GM10266 (cell line): ENCODE data around the gene TNS3.

Experiments
- DNase-seq: peaks from one replicate; pipeline ENCODE4 v3.0.0; 2012; ENCODE audit errors: extremely low spot score
- CTCF ChIP-seq: IDR thresholded peaks from 2 replicates; pipeline ENCODE4 v1.5.1; 2012; ENCODE audit warnings: mild to moderate bottlenecking, low read depth; ENCODE audit not compliant: control insufficient read depth, insufficient read depth; ENCODE audit errors: missing control alignments

The TNS3 gene

GRCh38 chr7:47374538-47374937, 207.4 kb downstream of the TNS3 start:
- TF ChIP-seq CTCF, result no peak
- DNase-seq, result no peak

- no peak for TF ChIP-seq CTCF
- no peak for DNase-seq
These were observed 207.9 kb downstream of the TNS3 start for GRCh38 chr7:47373871-47374451.

- TF ChIP-seq CTCF, result no peak
- no peak for DNase-seq
These were observed 210.1 kb downstream of the TNS3 start for GRCh38 chr7:47371733-47372368.

- no peak for DNase-seq
- TF ChIP-seq CTCF, result no peak
These were observed 210.6 kb downstream of the TNS3 start for GRCh38 chr7:47371317-47371716.

- DNase-seq, result no peak
- no peak for TF ChIP-seq CTCF
These were observed 211.4 kb downstream of the TNS3 start for GRCh38 chr7:47370461-47371042.

- DNase-seq, result no peak
These were observed 212.2 kb downstream of the TNS3 start for GRCh38 chr7:47369736-47370135.

More at GRCh38 chr7:47369736-47370135, 212.2 kb downstream of the TNS3 start:
- no peak for TF ChIP-seq CTCF
